ENCODE measurements around the gene LRRC8D. TPM values are rescaled to one million over a fixed set of nuclear protein-coding genes. Genes with fewer than 3 reads are reported as not detected.

LRRC8D gene
- total RNA-seq, 1 experiment from 2014 or later: 37.2 TPM

DNA sequence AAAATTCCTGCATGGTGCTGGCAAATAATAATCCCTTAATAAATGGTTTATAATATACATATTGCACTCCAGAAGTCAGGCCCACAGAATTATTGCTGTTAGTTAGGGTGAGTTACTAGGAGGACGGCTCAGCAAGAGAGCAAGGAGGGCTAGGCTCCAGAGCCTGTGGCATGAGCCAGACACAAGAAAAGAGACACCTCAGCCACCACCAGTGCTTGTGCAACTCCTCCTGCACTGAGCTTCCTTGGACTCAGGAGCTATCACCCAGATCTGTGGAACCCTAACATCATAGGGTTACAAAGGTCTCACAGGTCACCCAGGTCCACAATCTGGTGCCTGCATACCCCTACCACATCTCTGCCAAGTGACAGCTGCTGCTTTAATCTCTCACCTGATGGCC, 12.8 kb upstream of the LRRC8D start:
- no peaks in the 10 kb centered on the region for H3K9me3 Mint-ChIP-seq
- H3K79me1 ChIP-seq (ENCODE audit: insufficient read depth, low read depth, low read length, poor library complexity, severe bottlenecking): no peaks in the 10 kb centered on the region
- no peaks in the 10 kb centered on the region for H3K23me2 ChIP-seq (ENCODE audit: insufficient read length, low read depth, low read length, poor library complexity, severe bottlenecking)
- H3K27me3 Mint-ChIP-seq (ENCODE audit: low read depth): peaks cover 22% of the 10 kb centered on the region
- no peak overlapping the region for H3K27ac ChIP-seq (ENCODE audit: insufficient read length, low read depth, low read length)
- no peak overlapping the region for H4K91ac ChIP-seq (ENCODE audit: insufficient read length, low read depth, low read length)
- peaks cover 2% of the 10 kb centered on the region; the same call in 1 of the 2 replicates for H3K27me3 ChIP-seq (ENCODE audit: insufficient read depth, low read length)
- H3K9ac ChIP-seq (ENCODE audit: extremely low read depth, insufficient read length, low read length): no peak overlapping the region
- no peaks in the 10 kb centered on the region for H3K9me3 ChIP-seq (ENCODE audit: control insufficient read depth, low read depth, low read length)
- peaks cover 6% of the 10 kb centered on the region; the same call in 1 of the 2 replicates for H3K4me1 ChIP-seq (ENCODE audit: insufficient read depth, low read length)
- H3K18ac ChIP-seq (ENCODE audit: insufficient read length, low read depth, low read length): no peak overlapping the region
- H3K36me3 Mint-ChIP-seq (ENCODE audit: insufficient read depth in 1 of 3, low read depth in 3 of 3): no peaks in the 10 kb centered on the region
- no peak overlapping the region for H3K4ac ChIP-seq (ENCODE audit: low read depth, low read length)
- H3T11ph ChIP-seq (ENCODE audit: low read length): no peak overlapping the region
- no CpG with 5 or more reads among the region's 1 CpG for WGBS (ENCODE audit: extremely low coverage, insufficient read length, low lambda C conversion rate)
- H2BK20ac ChIP-seq (ENCODE audit: low read depth, low read length, poor library complexity, severe bottlenecking): no peak overlapping the region
- H3K27ac Mint-ChIP-seq: no peak overlapping the region
- no peak overlapping the region for H2AK5ac ChIP-seq (ENCODE audit: insufficient read length, low read length)
- no peak overlapping the region for H4K5ac ChIP-seq (ENCODE audit: insufficient read length, low read depth, low read length)
- H3K23ac ChIP-seq (ENCODE audit: insufficient read length, low read depth, low read length): no peak overlapping the region
- no peak overlapping the region for H2BK5ac ChIP-seq (ENCODE audit: insufficient read length, low read length)
- TF ChIP-seq, protein P1, sequence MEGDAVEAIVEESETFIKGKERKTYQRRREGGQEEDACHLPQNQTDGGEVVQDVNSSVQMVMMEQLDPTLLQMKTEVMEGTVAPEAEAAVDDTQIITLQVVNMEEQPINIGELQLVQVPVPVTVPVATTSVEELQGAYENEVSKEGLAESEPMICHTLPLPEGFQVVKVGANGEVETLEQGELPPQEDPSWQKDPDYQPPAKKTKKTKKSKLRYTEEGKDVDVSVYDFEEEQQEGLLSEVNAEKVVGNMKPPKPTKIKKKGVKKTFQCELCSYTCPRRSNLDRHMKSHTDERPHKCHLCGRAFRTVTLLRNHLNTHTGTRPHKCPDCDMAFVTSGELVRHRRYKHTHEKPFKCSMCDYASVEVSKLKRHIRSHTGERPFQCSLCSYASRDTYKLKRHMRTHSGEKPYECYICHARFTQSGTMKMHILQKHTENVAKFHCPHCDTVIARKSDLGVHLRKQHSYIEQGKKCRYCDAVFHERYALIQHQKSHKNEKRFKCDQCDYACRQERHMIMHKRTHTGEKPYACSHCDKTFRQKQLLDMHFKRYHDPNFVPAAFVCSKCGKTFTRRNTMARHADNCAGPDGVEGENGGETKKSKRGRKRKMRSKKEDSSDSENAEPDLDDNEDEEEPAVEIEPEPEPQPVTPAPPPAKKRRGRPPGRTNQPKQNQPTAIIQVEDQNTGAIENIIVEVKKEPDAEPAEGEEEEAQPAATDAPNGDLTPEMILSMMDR (conservative IDR thresholded peaks at IDR 0.05): no peak
- H2BK15ac ChIP-seq (ENCODE audit: low read depth, low read length): no peak overlapping the region
- H3K14ac ChIP-seq (ENCODE audit: insufficient read depth, low read length): no peak overlapping the region
- no peak overlapping the region for H4K8ac ChIP-seq (replicated peaks; ENCODE audit: insufficient read length, low read depth, low read length)
- H2AFZ ChIP-seq (ENCODE audit: low read length): no peak overlapping the region
- peaks cover 26 to 28% of the 10 kb centered on the region in 2 experiments for H3K4me1 Mint-ChIP-seq
- no peak overlapping the region for H3K4me2 ChIP-seq (ENCODE audit: insufficient read depth, insufficient read length, low read length)
- H2BK120ac ChIP-seq (ENCODE audit: low read depth, low read length, poor library complexity, severe bottlenecking): no peak overlapping the region
- DNase-seq: no peak
- no peak overlapping the region for H2BK12ac ChIP-seq (ENCODE audit: insufficient read length, low read depth, low read length)
- no peaks in the 10 kb centered on the region for H3K79me2 ChIP-seq (ENCODE audit: insufficient read depth, low read length)
- no peak overlapping the region for H3K56ac ChIP-seq (ENCODE audit: insufficient read length, low read depth, low read length)
- H3K4me3 Mint-ChIP-seq: no peak overlapping the region
- H4K20me1 ChIP-seq (ENCODE audit: control insufficient read depth, insufficient read depth, insufficient read length): no peaks in the 10 kb centered on the region

All from H9 (cell line).